Heart left ventricle (tissue), 16 donors: ENCODE results near the gene ITGA11. TPM values are rescaled to one million over a fixed set of nuclear protein-coding genes. Genes with fewer than 3 reads are reported as not detected.

Experiments
- ATAC-seq, 4 donors: fragments of 200-7000 bp; cut with Tn5 transposase; one replicate each; pipeline ENCODE4 v1.9.1; 2020 to 2022; ENCODE audit warnings: moderate library complexity in 4 of 4, mild to moderate bottlenecking in 3 of 4, moderate number of reproducible peaks in 1 of 4
- DNase-seq, 5 donors: peaks; one replicate each; pipeline ENCODE4 v3.0.0-alpha.2; 2020
- H3K27ac ChIP-seq, 12 donors: fragments of 200-600 bp; sonication (generic) in 4 of 12; one replicate each; pipeline versions ENCODE4 v1.5.0 to v1.8.0; 2016 to 2022; ENCODE audit warnings: mild to moderate bottlenecking in 2 of 12
- H3K27me3 ChIP-seq, 9 donors: fragments of 200-600 bp; sonication (generic) in 2 of 9; one replicate each; pipeline versions ENCODE4 v1.5.1 to v1.8.0; 2016 to 2022; ENCODE audit warnings: mild to moderate bottlenecking in 3 of 9
- H3K36me3 ChIP-seq, 9 donors: fragments of 200-600 bp; sonication (generic) in 2 of 9; one replicate each; pipeline versions ENCODE4 v1.5.0 to v1.8.0; 2018 to 2022; ENCODE audit warnings: mild to moderate bottlenecking in 2 of 9
- H3K4me1 ChIP-seq, 12 donors: fragments of 200-600 bp; sonication (generic) in 4 of 12; one replicate each; pipeline versions ENCODE4 v1.5.0 to v1.8.0; 2016 to 2022; ENCODE audit warnings: mild to moderate bottlenecking in 3 of 12
- H3K4me3 ChIP-seq, 12 donors: fragments of 200-600 bp; sonication (generic) in 4 of 12; one replicate each; pipeline versions ENCODE4 v1.5.0 to v1.8.0; 2017 to 2022; ENCODE audit warnings: mild to moderate bottlenecking in 9 of 12, moderate library complexity in 4 of 12
- H3K9me3 ChIP-seq, 12 donors: fragments of 200-600 bp; sonication (generic) in 4 of 12; one replicate each; pipeline versions ENCODE4 v1.5.0 to v1.8.0; 2016 to 2022; ENCODE audit warnings: mild to moderate bottlenecking in 1 of 12
- CTCF ChIP-seq, 12 donors: fragments of 200-600 bp; sonication (generic) in 4 of 12; IDR thresholded peaks; one replicate each; pipeline versions ENCODE4 v1.5.0 to v1.8.0; 2018 to 2022; ENCODE audit warnings: antibody characterized with exemption in 12 of 12, mild to moderate bottlenecking in 5 of 12
- POLR2A ChIP-seq, 2 donors: fragments of 450-650 bp; IDR thresholded peaks; one replicate each; pipeline ENCODE4 v1.6.1; 2017; ENCODE audit warnings: antibody characterized with exemption in 2 of 2, mild to moderate bottlenecking in 2 of 2, moderate library complexity in 2 of 2
- WGBS, 4 donors: extraction: QIAGEN DNeasy Blood & Tissue Kit in 2 of 4; methylation state at CpG; one replicate each; pipeline versions ENCODE4 v1.1.5 to v1.1.7; 2013 to 2018; 5-methylcytosine and 5-hydroxymethylcytosine counted together
- intact Hi-C, 10 donors: fragments of 100-400 bp; cut with DNase I; formaldehyde crosslinking; loops; one replicate each; pipeline versions ENCODE4 v1.11.1 to v1.14.2; 2022
- polyA plus RNA-seq, 2 donors: library from polyadenylated mRNA; stranded (reverse); fragments of 200-250 nt; gene quantifications; one replicate each; pipeline ENCODE4 v1.2.3, GENCODE V29; 2013
- total RNA-seq, 9 donors: library from RNA; depleted of rRNA in 2 of 9; stranded (reverse); fragments of >200 nt in 2 of 9; fragmentation: NEBNext Ultra II Directional in 3 of 9; extraction: Animal tissue kit (Norgen Biotek cat#: 25700) in 3 of 9; gene quantifications; one replicate each; pipeline versions ENCODE4 v1.1.0 to v1.2.4, GENCODE V29; 2016 to 2023
- donor health status: ischemic (EF 13 %, LVEDD 7.1; RV severe dilation, severe dysfunction).
- donor health status: healthy with polysubstance abuse.
- donor health status: DM: no; HTN: yes; CAD: no.
- donor health status: DM: no; HTN: no; CAD: no.
- donor health status: ischemic (EF 25% LVEDD 6.9; RV normal size, moderate dysfunction).
- donor health status: ischemic (EF 25% LVEDD 5.7; RV mildly dilated, moderate dysfunction).
- donor health status: healthy.
- donor health status: DM: yes; HTN: yes; CAD: no.
- donor health status: ischemic (EF 35%, LVEDD 5.7; RV mildly dilated, moderate dysfunction).
- donor health status: nonischemic (EF 11% LVEDD 7.7; RV severe dilation, severe dysfunction).
- donor health status: DM: yes; HTN: yes; CAD: no.
- donor health status: PGD.
- donor health status: ischemic (EF 29% LVEDD 5.4; RV normal size, mild dysfunction).
- donor health status: nonischemic (EF 23%, LVEDD 6.1; RV moderate dilation, normal function).

ITGA11 gene
- total and polyA plus RNA-seq, 11 donors, result 2.1 to 35.5 (median 12.1) TPM

GRCh38 chr15:68408971-68409370, 23.0 kb downstream of the ITGA11 start:
- peaks cover 0 to 10% (median under 1%) of the 10 kb centered on the region in 12 donors for H3K4me1 ChIP-seq
- intact Hi-C loops, result no loop called here
- TF ChIP-seq POLR2A (IDR thresholded peaks at IDR 0.05) (no peak), CTCF (IDR thresholded peaks at IDR 0.05) (no peak)
- ATAC-seq (no peak), DNase-seq (peak in 2 of 5 donors; percentile 3 to 4)
- no peaks in the 10 kb centered on the region for H3K9me3 ChIP-seq
- no peak overlapping the region for H3K27ac ChIP-seq
- no peaks in the 10 kb centered on the region for H3K27me3 ChIP-seq
- 96 to 100% (median 98%) methylated on average over 4 of the region's 4 CpGs for WGBS, 4 donors
- no peaks in the 10 kb centered on the region for H3K36me3 ChIP-seq
- no peak overlapping the region for H3K4me3 ChIP-seq

DNA sequence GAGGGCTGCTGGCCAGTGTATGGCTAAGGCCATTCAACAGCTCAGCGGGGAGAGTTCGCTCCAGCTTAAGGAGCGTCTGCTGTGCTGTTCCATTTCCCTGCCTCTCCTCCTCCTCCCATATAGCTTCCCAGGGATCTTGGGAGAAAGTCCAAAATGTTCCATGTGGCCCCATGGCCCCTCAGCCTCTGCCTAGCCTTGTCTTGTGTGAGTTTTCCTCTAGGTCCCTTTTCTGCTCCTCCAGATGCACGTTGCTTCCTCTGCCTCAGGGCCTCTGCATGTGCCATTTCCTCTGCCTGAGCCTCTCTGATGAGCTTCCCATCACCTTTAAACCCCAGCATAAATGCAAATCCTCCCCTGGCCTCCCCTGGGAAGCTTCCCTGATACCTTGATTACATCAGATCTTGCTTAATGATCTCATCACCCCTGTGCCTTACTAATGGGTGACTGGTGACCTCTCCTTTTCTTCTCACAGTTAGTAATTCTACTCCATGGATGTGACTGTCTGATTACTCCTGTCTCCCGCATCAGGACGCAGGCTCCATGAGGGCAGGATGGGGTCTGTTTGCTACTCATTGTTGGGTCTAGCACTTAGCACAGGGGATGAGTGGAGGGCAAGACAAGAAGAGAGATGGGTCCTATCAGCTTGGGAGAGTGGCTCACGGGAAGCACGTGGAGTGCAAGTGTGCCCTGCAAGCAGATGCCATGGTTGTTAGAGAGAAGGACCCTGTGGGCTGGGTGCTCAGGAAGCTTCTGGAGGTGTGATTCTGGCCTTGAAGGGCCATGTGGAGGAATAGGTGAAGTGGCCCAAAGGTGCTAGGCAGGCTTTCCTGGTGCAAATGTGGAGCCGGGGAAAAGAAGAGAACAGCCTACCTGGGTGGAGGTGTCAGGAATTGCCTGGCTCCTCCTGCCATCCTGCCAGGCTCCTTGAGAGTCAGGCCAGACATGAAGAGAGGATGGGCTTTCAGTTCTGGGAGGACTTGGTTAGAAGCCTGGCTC, 23.8 kb downstream of the ITGA11 start:
- intact Hi-C loops, result no loop called here
- TF ChIP-seq CTCF (IDR thresholded peaks at IDR 0.05) (no peak), POLR2A (IDR thresholded peaks at IDR 0.05) (no peak)
- ATAC-seq, result no peak
- Histone ChIP-seq H3K4me3 (no peak overlapping the region), H3K36me3 (no peaks in the 10 kb centered on the region), H3K27me3 (no peaks in the 10 kb centered on the region), H3K27ac (peak overlapping the region in 1 of 12 donors; percentile 34), H3K4me1 (peaks cover 0 to 6% (median 0%) of the 10 kb centered on the region in 12 donors), H3K9me3 (no peaks in the 10 kb centered on the region)
- peak in 2 of 5 donors; percentile 5 to 7 for DNase-seq
- WGBS, 4 donors, result 90 to 92% (median 91%) methylated on average over 9 of the region's 9 CpGs

GRCh38 chr15:68407141-68407885, 24.6 kb downstream of the ITGA11 start:
- 83 to 89% (median 87%) methylated on average over 9 of the region's 9 CpGs for WGBS, 4 donors
- intact Hi-C loops, result no loop called here
- Histone ChIP-seq H3K4me3 (no peak overlapping the region), H3K27ac (peak overlapping the region in 1 of 12 donors; percentile 34), H3K27me3 (no peaks in the 10 kb centered on the region), H3K36me3 (no peaks in the 10 kb centered on the region), H3K4me1 (peaks cover 0 to 6% (median 0%) of the 10 kb centered on the region in 12 donors), H3K9me3 (no peaks in the 10 kb centered on the region)
- TF ChIP-seq POLR2A (IDR thresholded peaks at IDR 0.05), result no peak
- no peak for TF ChIP-seq CTCF (IDR thresholded peaks at IDR 0.05)
- ATAC-seq (no peak), DNase-seq (peak in 1 of 5 donors; percentile 16)
